HL-60 (cell line): Measurements from ENCODE around the gene NPDC1.

Experiments used
- CTCF ChIP-seq: IDR thresholded peaks from one replicate; pipeline ENCODE4 v1.5.1; 2011; ENCODE audit warnings: low read length, control low read depth, inconsistent platforms; ENCODE audit not compliant: insufficient read depth
- REST ChIP-seq: IDR thresholded peaks from 2 replicates; pipeline ENCODE4 v1.6.1; 2012; ENCODE audit warnings: low read depth; ENCODE audit not compliant: insufficient replicate concordance

- TF ChIP-seq CTCF, result no peak
- no peak for TF ChIP-seq REST
Measured at GRCh38 chr9:137009217-137009616, 36.8 kb downstream of the NPDC1 start.
